Panc1 (cell line): ENCODE data around the gene IRGC. TPM values are rescaled to one million over a fixed set of nuclear protein-coding genes. Genes with fewer than 3 reads are reported as not detected.

ENCODE experiments used
- ATAC-seq: fragments of 200-7000 bp; cut with Tn5 transposase; 2 replicates; pipeline ENCODE4 v1.9.1; 2020; ENCODE audit warnings: mild to moderate bottlenecking, moderate library complexity
- BruUV-seq: library from RNA; stranded (reverse); fragments of 400-500 nt; replicated peaks from 2 replicates; lab custom pipeline; 2021; lab: Mats Ljungman, UMichigan
- CTCF ChIA-PET: fragments of 300-600 bp; sonication (Branson Sonifier 250); formaldehyde crosslinking; loops from one replicate; lab custom pipeline; 2022; ENCODE audit warnings: antibody characterized with exemption; lab: Charles Lee
- POLR2A ChIA-PET: fragments of 300-600 bp; sonication (Branson Sonifier 250); formaldehyde crosslinking; loops from one replicate; lab custom pipeline; 2022; ENCODE audit warnings: antibody characterized with exemption; lab: Charles Lee
- DNase-seq: peaks from one replicate; pipeline ENCODE4 v3.0.0-alpha.2; 2010; ENCODE audit warnings: low read depth, low spot score
- H3K27ac ChIP-seq: 2 replicates; pipeline ENCODE4 v1.5.1; 2011; ENCODE audit warnings: mild to moderate bottlenecking, low read length, inconsistent platforms
- H3K27me3 ChIP-seq: fragments of 200-500 bp; sonication (Bioruptor generic); 2 replicates; pipeline ENCODE4 v1.6.0; 2014; ENCODE audit warnings: low read length, inconsistent platforms; ENCODE audit not compliant: control insufficient read depth, insufficient read depth
- H3K36me3 ChIP-seq: fragments of 200-500 bp; sonication (Bioruptor generic); 2 replicates; pipeline ENCODE4 v1.5.1; 2014; ENCODE audit warnings: inconsistent platforms, mild to moderate bottlenecking, low read length, moderate library complexity; ENCODE audit not compliant: control insufficient read depth, insufficient read depth
- H3K4me1 ChIP-seq: 2 replicates; pipeline ENCODE4 v1.5.1; 2011; ENCODE audit warnings: inconsistent platforms, mild to moderate bottlenecking, low read length, moderate library complexity; ENCODE audit not compliant: control insufficient read depth, insufficient read depth
- H3K4me3 ChIP-seq, 2 experiments: 2 replicates each; pipeline ENCODE4 v1.5.1; 2011 to 2012; ENCODE audit warnings: low read depth in 2 of 2, low read length in 2 of 2, mild to moderate bottlenecking in 2 of 2, inconsistent platforms in 1 of 2, moderate library complexity in 1 of 2
- H3K9me3 ChIP-seq: fragments of 200-500 bp; sonication (Bioruptor generic); 2 replicates; pipeline ENCODE4 v1.5.1; 2014; ENCODE audit warnings: low read depth, mild to moderate bottlenecking, inconsistent platforms, low read length, moderate library complexity; ENCODE audit not compliant: control insufficient read depth, insufficient read depth
- POLR2AphosphoS5 ChIP-seq: IDR thresholded peaks from 2 replicates; pipeline ENCODE4 v1.6.1; 2012; ENCODE audit warnings: mild to moderate bottlenecking, low read depth, low read length, moderate library complexity
- SIN3A ChIP-seq: IDR thresholded peaks from 2 replicates; pipeline ENCODE4 v1.6.1; 2012; ENCODE audit warnings: low read depth, mild to moderate bottlenecking, low read length, moderate library complexity, borderline replicate concordance; ENCODE audit not compliant: insufficient read depth
- TCF7L2 ChIP-seq: IDR thresholded peaks from 2 replicates; pipeline ENCODE4 v1.6.1; 2011; ENCODE audit warnings: mild to moderate bottlenecking, low read depth, low read length, inconsistent platforms
- in situ Hi-C: cut with HindIII; loops from 2 replicates; pipeline ENCODE4 v1.10.0; 2016; ENCODE audit warnings: low sequenced_read_pairs, low pct_unique_long_range_greater_than_20kb
- intact Hi-C: fragments of 100-400 bp; cut with micrococcal nuclease; formaldehyde crosslinking; loops from one replicate; pipeline ENCODE4 v1.10.0; 2022; ENCODE audit not compliant: unreplicated experiment
- total RNA-seq: library from RNA; stranded (reverse); gene quantifications from one replicate; pipeline ENCODE4 v1.2.1, GENCODE V29; 2021; ENCODE audit not compliant: unreplicated experiment
- TF ChIP-seq, protein P1 (sequence below), 2 experiments: IDR thresholded peaks; 2 replicates each; pipeline ENCODE4 v1.6.1; 2011 to 2012; ENCODE audit warnings: low read depth in 2 of 2, control low read depth in 1 of 2, low read length in 1 of 2, mild to moderate bottlenecking in 1 of 2, moderate library complexity in 1 of 2; ENCODE audit not compliant: insufficient read depth in 1 of 2
- TF ChIP-seq, protein P2 (sequence below): fragments of 450-650 bp; IDR thresholded peaks from 2 replicates; pipeline ENCODE4 v1.5.1; 2017; ENCODE audit warnings: mild to moderate bottlenecking

IRGC gene
- total RNA-seq, 1 experiment from 2014 or later: not detected

DNA sequence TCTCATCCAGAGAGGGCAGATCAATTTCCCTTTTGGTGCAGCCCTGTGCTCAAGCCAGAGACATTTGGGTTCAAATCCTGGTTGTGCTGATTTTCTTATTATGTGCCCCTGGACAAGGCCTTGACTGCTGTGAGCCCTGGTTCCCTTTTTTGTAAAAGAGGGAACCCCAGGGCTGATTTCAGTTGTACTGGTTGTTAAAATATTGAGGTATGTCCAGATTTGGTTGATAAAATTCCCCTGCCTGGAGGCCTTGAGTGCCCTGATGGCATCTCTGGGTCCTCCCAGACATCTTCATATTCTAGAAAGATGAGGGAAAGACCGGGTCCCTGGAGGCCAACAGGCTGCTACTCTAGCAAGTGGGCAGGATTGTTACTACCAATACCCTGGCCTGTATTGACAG, 31.6 kb upstream of the IRGC start:
- intact Hi-C loops (no loop called here), in situ Hi-C loops (no loop called here)
- Histone ChIP-seq H3K4me3 (no peak overlapping the region), H3K9me3 (no peaks in the 10 kb centered on the region), H3K27me3 (no peaks in the 10 kb centered on the region), H3K36me3 (no peaks in the 10 kb centered on the region), H3K4me1 (no peaks in the 10 kb centered on the region), H3K27ac (no peak overlapping the region)
- ATAC-seq (no peak), DNase-seq (no peak)
- ChIA-PET POLR2A (no interaction called here), CTCF (no interaction called here)
- no peak for TF ChIP-seq SIN3A
- TF ChIP-seq, protein P1, sequence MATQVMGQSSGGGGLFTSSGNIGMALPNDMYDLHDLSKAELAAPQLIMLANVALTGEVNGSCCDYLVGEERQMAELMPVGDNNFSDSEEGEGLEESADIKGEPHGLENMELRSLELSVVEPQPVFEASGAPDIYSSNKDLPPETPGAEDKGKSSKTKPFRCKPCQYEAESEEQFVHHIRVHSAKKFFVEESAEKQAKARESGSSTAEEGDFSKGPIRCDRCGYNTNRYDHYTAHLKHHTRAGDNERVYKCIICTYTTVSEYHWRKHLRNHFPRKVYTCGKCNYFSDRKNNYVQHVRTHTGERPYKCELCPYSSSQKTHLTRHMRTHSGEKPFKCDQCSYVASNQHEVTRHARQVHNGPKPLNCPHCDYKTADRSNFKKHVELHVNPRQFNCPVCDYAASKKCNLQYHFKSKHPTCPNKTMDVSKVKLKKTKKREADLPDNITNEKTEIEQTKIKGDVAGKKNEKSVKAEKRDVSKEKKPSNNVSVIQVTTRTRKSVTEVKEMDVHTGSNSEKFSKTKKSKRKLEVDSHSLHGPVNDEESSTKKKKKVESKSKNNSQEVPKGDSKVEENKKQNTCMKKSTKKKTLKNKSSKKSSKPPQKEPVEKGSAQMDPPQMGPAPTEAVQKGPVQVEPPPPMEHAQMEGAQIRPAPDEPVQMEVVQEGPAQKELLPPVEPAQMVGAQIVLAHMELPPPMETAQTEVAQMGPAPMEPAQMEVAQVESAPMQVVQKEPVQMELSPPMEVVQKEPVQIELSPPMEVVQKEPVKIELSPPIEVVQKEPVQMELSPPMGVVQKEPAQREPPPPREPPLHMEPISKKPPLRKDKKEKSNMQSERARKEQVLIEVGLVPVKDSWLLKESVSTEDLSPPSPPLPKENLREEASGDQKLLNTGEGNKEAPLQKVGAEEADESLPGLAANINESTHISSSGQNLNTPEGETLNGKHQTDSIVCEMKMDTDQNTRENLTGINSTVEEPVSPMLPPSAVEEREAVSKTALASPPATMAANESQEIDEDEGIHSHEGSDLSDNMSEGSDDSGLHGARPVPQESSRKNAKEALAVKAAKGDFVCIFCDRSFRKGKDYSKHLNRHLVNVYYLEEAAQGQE (IDR thresholded peaks at IDR 0.05; ENCODE audit: insufficient read depth in 1 of 2, low read depth in 2 of 2, low read length in 1 of 2): no peak
- TF ChIP-seq, protein P2, sequence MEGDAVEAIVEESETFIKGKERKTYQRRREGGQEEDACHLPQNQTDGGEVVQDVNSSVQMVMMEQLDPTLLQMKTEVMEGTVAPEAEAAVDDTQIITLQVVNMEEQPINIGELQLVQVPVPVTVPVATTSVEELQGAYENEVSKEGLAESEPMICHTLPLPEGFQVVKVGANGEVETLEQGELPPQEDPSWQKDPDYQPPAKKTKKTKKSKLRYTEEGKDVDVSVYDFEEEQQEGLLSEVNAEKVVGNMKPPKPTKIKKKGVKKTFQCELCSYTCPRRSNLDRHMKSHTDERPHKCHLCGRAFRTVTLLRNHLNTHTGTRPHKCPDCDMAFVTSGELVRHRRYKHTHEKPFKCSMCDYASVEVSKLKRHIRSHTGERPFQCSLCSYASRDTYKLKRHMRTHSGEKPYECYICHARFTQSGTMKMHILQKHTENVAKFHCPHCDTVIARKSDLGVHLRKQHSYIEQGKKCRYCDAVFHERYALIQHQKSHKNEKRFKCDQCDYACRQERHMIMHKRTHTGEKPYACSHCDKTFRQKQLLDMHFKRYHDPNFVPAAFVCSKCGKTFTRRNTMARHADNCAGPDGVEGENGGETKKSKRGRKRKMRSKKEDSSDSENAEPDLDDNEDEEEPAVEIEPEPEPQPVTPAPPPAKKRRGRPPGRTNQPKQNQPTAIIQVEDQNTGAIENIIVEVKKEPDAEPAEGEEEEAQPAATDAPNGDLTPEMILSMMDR: no peak
- TF ChIP-seq TCF7L2: no peak
- TF ChIP-seq POLR2AphosphoS5: no peak
- BruUV-seq: no TSS peak

DNA sequence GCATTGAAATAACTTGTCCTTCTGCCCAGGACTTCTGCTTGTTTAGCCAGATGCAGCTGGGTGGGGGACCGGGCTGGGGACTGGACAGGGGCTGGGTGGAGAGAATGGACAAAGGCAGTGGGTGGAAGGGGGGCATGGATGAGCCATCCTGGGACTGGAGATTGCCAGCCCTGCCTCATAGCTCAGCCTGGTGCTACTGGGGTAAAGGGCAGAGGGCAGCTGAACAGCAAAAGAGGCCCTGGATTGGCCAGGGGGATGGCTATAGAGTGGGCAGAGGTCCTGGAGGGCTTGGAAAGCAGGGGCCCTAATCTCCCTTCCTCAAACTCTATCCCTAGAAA, 28.2 kb upstream of the IRGC start:
- Histone ChIP-seq H3K4me3 (no peak overlapping the region), H3K36me3 (no peaks in the 10 kb centered on the region), H3K27ac (no peak overlapping the region), H3K4me1 (no peaks in the 10 kb centered on the region), H3K9me3 (no peaks in the 10 kb centered on the region), H3K27me3 (no peaks in the 10 kb centered on the region)
- ChIA-PET POLR2A (interaction anchor here (0.6 kb wide), 1 partner anchor 91 kb away, joined by 4 read pairs; the partner anchor contains the start of genes IRGQ and ZNF576), CTCF (interaction anchor here (0.5 to 0.7 kb wide), 3 partner anchors 11 to 262 kb away, joined by 3 to 8 read pairs (median 7); no protein-coding TSS in a partner anchor)
- ATAC-seq: no peak
- in situ Hi-C loops (no loop called here), intact Hi-C loops (no loop called here)
- no peak for DNase-seq
- no TSS peak for BruUV-seq
- TF ChIP-seq, protein P1 (IDR thresholded peaks at IDR 0.05; ENCODE audit: insufficient read depth in 1 of 2, low read depth in 2 of 2, low read length in 1 of 2): no peak
- TF ChIP-seq SIN3A (no peak), TCF7L2 (no peak), POLR2AphosphoS5 (no peak)
- TF ChIP-seq, protein P2: no peak
